Smooth muscle cell (in vitro differentiated cells): Measurements from ENCODE around the gene CDCA5. TPM values are rescaled to one million over a fixed set of nuclear protein-coding genes. Genes with fewer than 3 reads are reported as not detected.
"Not testable (repeated sequence)": the region's sequence is repeated elsewhere in the genome, so short reads cannot be mapped to it uniquely, and the experiment has no call there.

Source experiments
- DNase-seq: peaks from one replicate; lab custom pipeline; 2025; ENCODE audit not compliant: unreplicated experiment; lab: John Stamatoyannopoulos, UW
- H2AFZ ChIP-seq: fragments of 200-600 bp; sonication (generic); 2 replicates; pipeline ENCODE4 v1.6.0; 2016; ENCODE audit warnings: antibody characterized with exemption, low read depth, mild to moderate bottlenecking
- H3F3A ChIP-seq: fragments of 200-600 bp; sonication (generic); 2 replicates; pipeline ENCODE4 v1.6.0; 2017; ENCODE audit warnings: antibody characterized with exemption, low read depth
- H3K27ac ChIP-seq: fragments of 200-600 bp; sonication (generic); 2 replicates; pipeline ENCODE4 v1.5.1; 2016; ENCODE audit warnings: low read depth, mild to moderate bottlenecking
- H3K27me3 ChIP-seq: fragments of 200-600 bp; sonication (generic); 2 replicates; pipeline ENCODE4 v1.6.1; 2016; ENCODE audit warnings: low read depth, mild to moderate bottlenecking
- H3K36me3 ChIP-seq: fragments of 200-600 bp; sonication (generic); 2 replicates; pipeline ENCODE4 v1.5.1; 2016; ENCODE audit warnings: low read depth
- H3K4me1 ChIP-seq: fragments of 200-600 bp; sonication (generic); 2 replicates; pipeline ENCODE4 v1.5.1; 2016; ENCODE audit warnings: low read depth
- H3K4me2 ChIP-seq: fragments of 200-600 bp; sonication (generic); 2 replicates; pipeline ENCODE4 v1.6.0; 2016; ENCODE audit warnings: mild to moderate bottlenecking
- H3K4me3 ChIP-seq: fragments of 200-600 bp; sonication (generic); 2 replicates; pipeline ENCODE4 v1.5.1; 2016; ENCODE audit warnings: mild to moderate bottlenecking
- H3K79me2 ChIP-seq: fragments of 200-600 bp; sonication (generic); 2 replicates; pipeline ENCODE4 v1.6.0; 2016; ENCODE audit warnings: low read depth, mild to moderate bottlenecking
- H3K9ac ChIP-seq: fragments of 200-600 bp; sonication (generic); 2 replicates; pipeline ENCODE4 v1.6.0; 2016; ENCODE audit warnings: low read depth
- H3K9me3 ChIP-seq: fragments of 200-600 bp; sonication (generic); replicated peaks from 2 replicates; pipeline ENCODE4 v1.5.1; 2016; ENCODE audit warnings: low read depth
- H4K20me1 ChIP-seq: fragments of 200-600 bp; sonication (generic); 2 replicates; pipeline ENCODE4 v1.6.0; 2016; ENCODE audit warnings: low read depth
- CTCF ChIP-seq: fragments of 200-600 bp; sonication (generic); IDR thresholded peaks from 2 replicates; pipeline ENCODE4 v1.5.1; 2017; ENCODE audit warnings: borderline replicate concordance, mild to moderate bottlenecking, antibody characterized with exemption; ENCODE audit not compliant: insufficient read depth, poor library complexity, severe bottlenecking
- WGBS: methylation state at CpG from one replicate; pipeline ENCODE4 v1.1.7; 2016; ENCODE audit warnings: low lambda C conversion rate; 5-methylcytosine and 5-hydroxymethylcytosine counted together
- polyA plus RNA-seq: library from polyadenylated mRNA; unstranded; fragments of >200 nt; fragmentation: Nextera tagmentation; extraction: Ambion mirVana; gene quantifications from 2 replicates; pipeline ENCODE4 v1.2.1, GENCODE V29; 2016
- total RNA-seq: library from RNA; depleted of rRNA; stranded (reverse); fragments of >200 nt; gene quantifications from 2 replicates; pipeline ENCODE4 v1.2.3, GENCODE V29; 2014

CDCA5 gene
- total and polyA plus RNA-seq, 2 experiments from 2014 or later: 8.0 to 11.2 TPM

DNA sequence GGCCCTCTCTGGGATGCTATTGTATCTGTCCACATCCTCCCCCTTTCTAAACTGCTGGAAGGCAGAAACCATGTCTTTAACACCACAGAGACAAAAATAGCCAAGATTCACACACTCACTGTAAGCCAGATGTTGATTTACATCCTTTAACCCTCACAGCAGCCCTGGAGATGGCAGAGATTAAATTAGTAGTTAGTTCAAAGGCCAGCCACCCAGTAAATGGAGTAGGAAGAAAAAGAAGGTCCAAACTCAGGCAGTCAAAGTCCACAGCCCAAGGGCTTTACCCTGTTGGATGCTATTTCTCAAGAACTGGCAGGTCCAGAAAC is 35.8 kb upstream of the CDCA5 start:
- Histone ChIP-seq H3K9ac (peak overlapping the region; percentile 32), H3K4me3 (no peak overlapping the region), H3K79me2 (peaks cover 59% of the 10 kb centered on the region), H3K4me1 (peaks cover 15% of the 10 kb centered on the region), H3K36me3 (no peaks in the 10 kb centered on the region), H3F3A (peaks cover 21% of the 10 kb centered on the region), H2AFZ (no peak overlapping the region), H3K9me3 (no peaks in the 10 kb centered on the region), H3K4me2 (no peak overlapping the region), H4K20me1 (no peaks in the 10 kb centered on the region), H3K27ac (peak overlapping the region; percentile 89), H3K27me3 (no peaks in the 10 kb centered on the region)
- TF ChIP-seq CTCF: no peak
- DNase-seq: no peak

- Histone ChIP-seq H3K27ac (peak overlapping the region; percentile 89), H3K79me2 (peaks cover 53% of the 10 kb centered on the region), H3F3A (peaks cover 21% of the 10 kb centered on the region), H3K4me1 (peaks cover 15% of the 10 kb centered on the region)
- WGBS: 98% methylated on average over 18 of the region's 18 CpGs
- H3K4me2 ChIP-seq, H3K9me3 ChIP-seq, H3K27me3 ChIP-seq, H2AFZ ChIP-seq, H3K4me3 ChIP-seq, H3K9ac ChIP-seq, H3K36me3 ChIP-seq, H4K20me1 ChIP-seq, DNase-seq: not testable (repeated sequence)
These were observed 35.2 kb upstream of the CDCA5 start for GRCh38 chr11:65118891-65119669.

DNA sequence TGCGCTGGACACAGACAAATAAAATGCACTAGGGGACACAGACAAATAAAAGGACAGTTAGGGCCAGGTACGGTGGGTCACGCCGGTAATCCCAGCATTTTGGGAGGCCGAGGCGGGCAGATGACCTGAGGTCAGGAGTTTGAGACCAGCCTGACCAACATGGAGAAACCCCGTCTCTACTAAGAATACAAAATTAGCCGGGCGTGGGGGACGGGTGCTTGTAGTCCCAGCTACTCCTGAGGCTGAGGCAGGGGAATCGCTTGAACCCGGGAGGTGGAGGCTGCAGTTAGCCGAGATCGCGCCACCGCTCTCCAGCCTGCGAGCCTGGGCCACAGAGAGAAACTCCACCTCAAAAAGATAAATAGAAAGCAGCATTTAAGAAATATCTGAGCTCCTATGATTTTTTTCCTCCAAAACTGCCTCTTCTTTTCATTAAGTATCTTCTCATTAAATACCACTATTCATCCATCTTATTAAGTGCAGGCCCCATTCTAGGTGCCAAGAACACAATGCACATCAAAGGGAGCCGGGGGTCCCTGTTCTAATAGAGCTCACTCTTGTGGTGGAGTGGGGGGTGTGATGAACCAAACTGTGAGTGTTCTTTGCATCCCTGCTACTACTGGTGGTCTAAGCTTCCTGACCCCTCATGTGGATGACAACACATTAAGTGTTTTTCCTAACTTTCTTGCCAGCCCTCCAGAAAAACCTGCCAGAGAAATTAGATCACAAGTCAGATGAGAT is 34.4 kb upstream of the CDCA5 start:
- Histone ChIP-seq H3K9me3 (no peaks in the 10 kb centered on the region), H3F3A (peaks cover 21% of the 10 kb centered on the region), H3K27me3 (no peaks in the 10 kb centered on the region), H3K36me3 (no peaks in the 10 kb centered on the region), H3K4me3 (no peak overlapping the region), H3K4me1 (peaks cover 18% of the 10 kb centered on the region), H3K4me2 (no peak overlapping the region), H4K20me1 (no peaks in the 10 kb centered on the region), H3K9ac (no peak overlapping the region), H3K27ac (peak overlapping the region; percentile 89), H3K79me2 (peaks cover 45% of the 10 kb centered on the region), H2AFZ (no peak overlapping the region)
- DNase-seq: no peak
- TF ChIP-seq CTCF: no peak
- WGBS: 91% methylated on average over 18 of the region's 18 CpGs

- H3K79me2 ChIP-seq: peaks cover 39% of the 10 kb centered on the region
- peak; percentile 94 for DNase-seq
These were observed 33.6 kb upstream of the CDCA5 start, which contains the start of gene ZNHIT2 for GRCh38 chr11:65117206-65118096. ZNHIT2 (minus strand) TSS chr11:65117701; CDS start chr11:65117653, 48 bp downstream.

More at GRCh38 chr11:65117206-65118096, 33.6 kb upstream of the CDCA5 start, which contains the start of gene ZNHIT2:
- Histone ChIP-seq H3K4me1 (peaks cover 20% of the 10 kb centered on the region), H2AFZ (no peak within 1 kb of the TSS), H3K4me2 (peak within 1 kb of the TSS; percentile 96), H3K36me3 (no peaks in the 10 kb centered on the region), H3K9me3 (no peaks in the 10 kb centered on the region), H3K27ac (peak within 1 kb of the TSS; percentile 98), H4K20me1 (no peaks in the 10 kb centered on the region), H3K27me3 (no peaks in the 10 kb centered on the region), H3K9ac (peak within 1 kb of the TSS; percentile 96), H3K4me3 (peak within 1 kb of the TSS; percentile 81), H3F3A (peaks cover 21% of the 10 kb centered on the region)
- peak; percentile 93 for TF ChIP-seq CTCF
- WGBS: 1% methylated on average over 89 of the region's 89 CpGs
